Ectodermal cell (in vitro differentiated cells): ENCODE results near the gene CMC2.

Experiments
- H3K27ac ChIP-seq: 2 replicates; pipeline ENCODE4 v1.7.0; 2013; ENCODE audit warnings: mild to moderate bottlenecking, low read depth, low read length; ENCODE audit not compliant: insufficient read depth, poor library complexity, severe bottlenecking
- H3K27me3 ChIP-seq: 2 replicates; pipeline ENCODE4 v1.7.0; 2013; ENCODE audit warnings: mild to moderate bottlenecking, low read length; ENCODE audit not compliant: insufficient read depth, control insufficient read depth, poor library complexity, severe bottlenecking
- H3K36me3 ChIP-seq: one replicate; pipeline ENCODE4 v1.7.0; 2013; ENCODE audit warnings: low read length; ENCODE audit not compliant: control insufficient read depth, insufficient read depth
- H3K4me1 ChIP-seq: one replicate; pipeline ENCODE4 v1.7.0; 2013; ENCODE audit warnings: low read length; ENCODE audit not compliant: control insufficient read depth, insufficient read depth
- H3K4me3 ChIP-seq: 2 replicates; pipeline ENCODE4 v1.7.0; 2013; ENCODE audit warnings: low read depth, low read length, control low read depth; ENCODE audit not compliant: insufficient read depth
- H3K9me3 ChIP-seq: 2 replicates; pipeline ENCODE4 v1.7.0; 2013; ENCODE audit warnings: mild to moderate bottlenecking, low read length, moderate library complexity; ENCODE audit not compliant: control insufficient read depth
- WGBS, 2 experiments: methylation state at CpG; one replicate each; pipeline ENCODE4 v1.1.7; 2013; ENCODE audit warnings: missing lambda C conversion rate in 2 of 2; 5-methylcytosine and 5-hydroxymethylcytosine counted together

The CMC2 gene

DNA sequence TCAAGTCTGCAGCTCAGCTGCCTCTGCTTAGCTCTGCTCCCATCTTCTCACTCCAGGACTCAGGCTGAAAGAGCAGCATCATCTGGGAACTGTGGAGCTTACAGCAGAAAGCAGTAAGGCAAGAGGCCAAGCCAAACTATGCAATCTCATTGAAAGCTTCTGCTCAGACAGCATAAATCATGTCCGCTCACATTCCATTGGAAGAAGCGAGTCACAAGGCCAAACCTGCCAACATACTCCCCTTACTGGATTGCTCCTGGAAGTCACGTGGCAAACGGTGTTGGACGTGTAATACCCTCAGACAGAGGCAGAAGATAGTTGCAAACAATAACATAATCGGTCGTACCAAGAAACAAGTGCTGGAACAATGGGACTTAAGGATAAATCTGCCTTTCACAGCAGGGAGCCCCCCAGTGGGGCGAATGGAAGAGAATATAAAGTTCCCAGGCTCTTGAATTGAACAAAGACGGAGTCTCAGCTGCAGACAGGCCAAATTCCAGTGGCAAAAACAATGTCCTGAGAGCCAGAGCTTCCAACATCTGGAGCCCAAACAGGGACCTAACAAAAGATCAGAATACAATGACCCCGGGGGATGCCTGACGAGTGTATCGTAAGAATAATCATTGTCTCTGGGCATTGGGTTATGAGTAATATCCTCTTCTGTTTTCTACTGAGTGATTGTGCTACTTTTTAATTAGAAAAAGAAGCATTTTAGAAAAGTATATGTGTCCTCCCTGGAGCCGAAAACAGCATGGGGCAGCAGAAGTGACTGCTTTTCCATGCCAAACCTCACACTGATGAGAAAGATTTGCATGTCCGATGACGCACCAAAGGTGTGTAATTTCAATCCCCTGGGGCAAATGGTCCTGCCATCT, 68.4 kb downstream of the CMC2 start:
- no peak overlapping the region for H3K4me3 ChIP-seq
- peaks cover 7% of the 10 kb centered on the region for H3K4me1 ChIP-seq
- H3K9me3 ChIP-seq: no peaks in the 10 kb centered on the region
- H3K27ac ChIP-seq: peak overlapping the region; percentile 93
- H3K36me3 ChIP-seq: no peaks in the 10 kb centered on the region
- 54 to 58% methylated on average over 15 of the region's 15 CpGs for WGBS, 2 experiments
- peaks cover 11% of the 10 kb centered on the region for H3K27me3 ChIP-seq

DNA sequence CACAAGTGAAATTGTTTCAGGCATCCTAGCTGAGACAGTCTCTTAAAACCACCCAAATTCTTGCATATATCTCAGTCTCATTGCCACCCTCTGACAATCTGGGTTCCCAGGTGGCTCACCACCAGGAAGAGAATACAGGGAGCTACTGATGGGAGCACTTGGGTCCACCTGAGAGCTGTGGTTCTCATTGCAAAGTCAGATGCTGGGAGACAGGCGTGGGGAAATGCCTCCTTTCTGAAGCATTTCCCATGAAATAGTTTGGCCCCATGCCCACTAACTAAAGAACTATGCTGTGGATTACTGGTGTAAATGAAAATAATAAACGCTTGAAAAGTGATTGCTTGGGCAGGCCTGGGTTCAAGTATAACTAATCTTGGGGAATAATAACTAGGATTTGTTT, 70.3 kb downstream of the CMC2 start:
- peaks cover 29% of the 10 kb centered on the region for H3K27me3 ChIP-seq
- H3K36me3 ChIP-seq: no peaks in the 10 kb centered on the region
- 93 to 95% methylated on average over 1 to 2 of the region's 2 CpGs for WGBS, 2 experiments
- H3K4me3 ChIP-seq: no peak overlapping the region
- peaks cover 7% of the 10 kb centered on the region for H3K4me1 ChIP-seq
- H3K9me3 ChIP-seq: no peaks in the 10 kb centered on the region
- no peak overlapping the region for H3K27ac ChIP-seq

DNA sequence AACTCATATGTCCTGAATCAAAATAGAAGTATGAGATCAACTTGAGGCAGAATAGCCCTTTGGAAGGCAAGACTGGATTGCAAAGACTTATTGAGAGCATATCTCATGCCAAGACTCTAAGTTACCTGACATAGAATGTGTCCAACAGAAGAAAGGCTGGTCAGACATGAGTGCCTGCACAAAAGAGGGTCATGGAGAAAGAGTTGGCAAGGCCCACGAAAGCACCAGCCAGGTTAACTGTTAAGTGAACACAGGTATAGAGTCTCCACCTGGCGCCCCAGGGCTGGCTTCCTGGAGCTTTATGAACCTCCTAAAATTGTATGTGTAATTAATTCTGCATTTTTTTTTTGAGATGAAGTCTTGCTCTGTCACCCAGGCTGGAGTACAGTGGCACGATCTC, 71.0 kb downstream of the CMC2 start:
- Histone ChIP-seq H3K27me3 (peaks cover 29% of the 10 kb centered on the region), H3K4me1 (peaks cover 7% of the 10 kb centered on the region), H3K27ac (no peak overlapping the region), H3K9me3 (no peaks in the 10 kb centered on the region), H3K36me3 (no peaks in the 10 kb centered on the region), H3K4me3 (no peak overlapping the region)
- 90 to 94% methylated on average over 3 of the region's 3 CpGs for WGBS, 2 experiments

DNA sequence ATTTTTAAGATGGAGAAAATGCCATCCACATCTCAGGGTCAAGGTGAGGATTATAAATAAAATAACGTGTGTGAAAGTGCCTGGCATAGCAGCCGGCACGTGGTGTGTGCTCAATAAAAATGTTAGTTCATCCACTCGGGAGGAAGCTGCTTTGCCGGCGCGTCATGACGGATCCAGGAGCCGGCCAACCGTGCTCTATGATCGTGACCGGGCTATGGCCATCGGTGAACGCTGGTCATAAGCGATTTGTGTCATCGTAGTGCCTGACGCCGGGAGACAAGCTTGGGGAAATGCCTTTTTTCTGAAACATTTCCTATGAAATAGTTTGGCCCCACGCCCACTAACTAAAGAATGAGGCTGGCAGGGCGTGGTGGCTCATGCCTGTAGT, 74.0 kb downstream of the CMC2 start:
- Histone ChIP-seq H3K27ac (no peak overlapping the region), H3K27me3 (peaks cover 29% of the 10 kb centered on the region), H3K36me3 (no peaks in the 10 kb centered on the region), H3K4me3 (peak overlapping the region; percentile 38), H3K4me1 (peaks cover 5% of the 10 kb centered on the region), H3K9me3 (no peaks in the 10 kb centered on the region)
- 68 to 72% methylated on average over 20 of the region's 20 CpGs for WGBS, 2 experiments

DNA sequence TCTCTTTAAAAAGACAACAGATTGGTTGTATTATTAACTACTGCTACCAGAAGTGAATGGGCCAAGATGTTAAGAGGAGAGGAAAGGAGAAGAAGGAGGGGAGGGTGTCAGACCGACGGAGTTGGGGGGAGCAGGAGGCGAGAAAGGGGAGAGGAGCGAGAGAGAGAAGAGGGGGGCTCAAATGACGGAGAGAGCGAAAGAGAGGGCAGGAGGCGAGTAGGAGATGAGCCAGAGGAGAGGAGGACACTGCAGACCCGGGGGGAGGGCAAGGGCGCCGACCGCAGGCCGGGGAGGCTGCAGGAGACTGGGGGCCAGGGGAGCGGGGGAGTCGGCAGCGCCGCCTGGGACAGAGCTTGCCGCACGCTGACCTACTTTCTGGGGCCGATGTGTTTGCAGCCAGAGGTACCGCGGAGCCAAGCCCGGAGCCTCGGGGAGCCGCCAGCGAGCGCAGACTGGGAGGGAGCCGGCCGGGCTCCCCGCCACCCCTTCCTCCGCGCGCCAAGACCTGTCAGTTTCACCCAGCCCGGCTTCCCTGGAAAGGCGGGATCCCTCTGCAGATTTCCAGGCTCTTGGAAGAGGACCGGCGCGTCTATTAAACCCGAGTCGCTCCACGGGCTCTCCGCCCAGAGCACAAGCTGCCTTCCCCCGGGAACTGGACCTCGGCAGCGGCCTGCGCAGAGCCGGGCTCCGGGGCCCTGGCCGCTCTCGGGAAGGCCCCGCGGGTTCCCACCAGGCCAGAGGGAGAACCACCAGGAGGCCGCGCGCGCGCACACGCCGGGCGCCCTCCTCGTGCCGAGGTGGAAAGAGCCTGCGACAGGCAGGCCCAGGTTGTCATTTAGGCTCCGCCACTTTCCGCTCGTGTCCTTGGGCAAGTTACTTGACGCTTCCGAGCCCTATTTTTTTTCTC, 74.6 kb downstream of the CMC2 start:
- Histone ChIP-seq H3K9me3 (no peaks in the 10 kb centered on the region), H3K4me3 (peak overlapping the region; percentile 38), H3K27ac (no peak overlapping the region)

DNA sequence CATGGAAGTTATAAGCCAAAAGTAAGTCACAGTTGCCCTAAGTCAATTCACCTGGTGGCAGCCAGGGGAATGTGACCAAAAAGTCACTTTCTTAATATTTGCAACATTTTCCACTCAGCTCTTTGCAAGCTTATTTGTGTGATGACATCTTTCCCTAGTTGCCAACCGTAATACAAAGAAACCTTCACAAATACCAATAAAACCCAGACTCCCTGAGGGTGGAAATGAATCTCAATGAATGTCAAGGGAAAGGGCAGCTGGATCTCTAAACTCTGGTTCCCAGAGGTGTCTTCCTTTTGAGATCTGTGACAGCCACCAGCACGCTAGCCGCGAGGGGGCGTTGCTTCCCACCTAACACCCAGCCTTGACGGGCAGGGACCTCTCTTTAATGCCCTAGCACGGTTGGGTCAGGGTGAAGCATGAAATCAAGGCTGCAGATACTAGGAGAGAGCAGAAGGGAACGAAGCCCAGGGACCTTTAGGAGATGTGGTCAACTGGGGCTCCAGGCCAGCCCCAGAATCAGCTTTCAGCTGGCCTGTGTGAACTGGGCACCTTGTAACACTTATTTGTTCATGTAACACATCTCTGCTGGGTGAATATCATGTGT, 82.2 kb downstream of the CMC2 start:
- no peak overlapping the region for H3K4me3 ChIP-seq
- no peak overlapping the region for H3K27ac ChIP-seq
- whole genome bisulfite sequencing, 2 experiments: 9 to 13% methylated on average over 8 of the region's 8 CpGs
- H3K36me3 ChIP-seq: no peaks in the 10 kb centered on the region
- no peaks in the 10 kb centered on the region for H3K27me3 ChIP-seq
- H3K4me1 ChIP-seq: no peaks in the 10 kb centered on the region
- H3K9me3 ChIP-seq: no peaks in the 10 kb centered on the region

More for the DNA sequence above, 74.6 kb downstream of the CMC2 start:
- H3K27me3 ChIP-seq: peaks cover 29% of the 10 kb centered on the region
- 5 to 6% methylated on average over 67 of the region's 67 CpGs for WGBS, 2 experiments
- no peaks in the 10 kb centered on the region for H3K36me3 ChIP-seq
- H3K4me1 ChIP-seq: no peaks in the 10 kb centered on the region

DNA sequence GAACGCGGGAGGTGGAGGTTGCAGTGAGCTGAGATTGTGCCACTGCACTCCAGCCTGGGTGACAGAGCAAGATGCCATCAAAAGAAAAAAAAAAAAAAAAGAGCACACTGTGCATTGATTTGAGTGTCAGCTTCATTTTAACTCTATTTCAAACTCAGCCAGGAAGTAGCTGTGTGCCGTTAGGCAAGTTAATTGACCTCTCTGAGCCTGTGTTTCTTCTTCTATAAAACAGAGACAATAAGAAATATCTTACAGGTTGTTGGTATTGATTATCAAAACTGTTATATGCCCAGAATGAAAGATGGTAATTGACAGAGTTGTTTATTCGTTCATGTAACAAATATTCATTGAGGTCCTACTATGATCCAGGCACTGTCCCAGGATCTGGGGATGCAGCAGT, 83.3 kb downstream of the CMC2 start:
- Histone ChIP-seq H3K27me3 (no peaks in the 10 kb centered on the region), H3K4me3 (no peak overlapping the region), H3K36me3 (no peaks in the 10 kb centered on the region), H3K27ac (no peak overlapping the region), H3K4me1 (no peaks in the 10 kb centered on the region), H3K9me3 (no peaks in the 10 kb centered on the region)
- 95 to 96% methylated on average over 3 to 4 of the region's 4 CpGs for WGBS, 2 experiments
